H54 (cell line): ENCODE results near the gene MYBPC2.
A peak's percentile ranks its signal among the peaks of the same experiment; 100 is the strongest.

ENCODE experiments used
- DNase-seq: peaks from one replicate; pipeline ENCODE4 v3.0.0; 2011; ENCODE audit warnings: low spot score, mixed read lengths; ENCODE audit not compliant: insufficient read length
- FAIRE-seq: peaks from 3 replicates; lab custom pipeline; 2011; peaks lifted over from hg19 to GRCh38; lab: Jason Lieb, UNC
- POLR2A ChIP-seq: IDR thresholded peaks from 2 replicates; pipeline ENCODE4 v1.6.1; 2011; ENCODE audit warnings: low read depth, mild to moderate bottlenecking, low read length

MYBPC2 gene

DNA sequence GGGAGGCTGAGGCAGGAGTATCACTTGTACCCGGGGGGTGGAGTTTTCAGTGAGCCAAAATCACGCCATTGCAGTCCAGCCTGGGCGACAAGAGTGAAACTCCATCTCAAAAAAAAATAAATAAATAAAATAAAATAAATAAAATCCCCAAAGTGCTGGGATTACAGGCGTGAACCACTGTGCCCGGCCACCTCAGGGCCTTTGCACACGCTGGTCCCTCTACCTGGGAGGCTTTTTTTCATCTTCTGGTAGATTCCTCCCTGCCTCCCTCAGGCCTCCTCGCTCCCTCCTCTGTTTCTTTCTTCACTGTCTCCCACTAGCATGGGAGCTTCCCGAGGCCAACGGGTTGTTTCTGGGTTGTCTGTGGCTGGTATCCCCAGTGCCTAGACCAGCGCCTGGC, 15.1 kb downstream of the MYBPC2 start:
- no peak for FAIRE-seq

GRCh38 chr19:50449236-50449899, 16.7 kb downstream of the MYBPC2 start:
- peak; percentile 83 for DNase-seq
- TF ChIP-seq POLR2A = no peak
- peak; percentile 23 for FAIRE-seq

More for the DNA sequence above, 15.1 kb downstream of the MYBPC2 start:
- no peak for DNase-seq
- TF ChIP-seq POLR2A = no peak

DNA sequence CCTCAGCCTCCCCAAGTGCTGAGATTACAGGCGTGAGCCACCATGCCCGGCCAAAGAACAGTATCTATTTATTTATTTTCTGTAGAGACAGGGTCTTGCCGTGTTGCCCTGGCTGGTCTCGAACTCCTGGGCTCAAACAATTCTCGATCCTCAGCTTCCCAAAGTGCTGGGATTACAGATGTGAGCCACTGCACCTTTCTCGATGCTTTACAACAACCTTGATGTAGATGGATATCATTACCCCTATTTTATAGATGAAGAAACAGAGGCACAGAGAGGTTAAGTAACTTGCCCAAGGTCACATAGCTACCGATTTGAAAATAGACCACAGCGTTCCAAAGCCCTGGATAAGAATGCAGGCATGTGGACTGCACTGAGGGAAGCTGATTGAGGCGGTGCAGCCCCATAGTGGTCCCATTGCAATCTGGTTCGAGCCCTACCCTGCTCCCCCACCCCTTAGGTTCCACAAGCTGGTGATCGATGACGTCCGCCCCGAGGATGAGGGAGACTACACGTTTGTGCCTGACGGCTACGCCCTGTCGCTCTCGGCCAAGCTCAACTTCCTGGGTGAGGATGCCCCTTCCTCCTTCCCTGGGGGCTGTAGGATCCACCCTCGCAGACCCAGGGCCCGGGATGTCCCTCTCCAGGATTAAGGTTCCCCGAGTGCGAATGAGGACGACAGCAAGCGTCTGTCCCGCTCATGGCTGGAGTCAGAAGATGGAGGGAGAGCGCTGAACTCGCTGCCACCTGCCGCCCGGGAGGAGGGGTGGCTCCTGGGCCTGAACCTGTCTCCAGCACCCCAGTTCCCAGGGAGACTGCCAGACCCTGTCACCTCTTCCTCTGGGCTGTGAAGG, 17.9 kb downstream of the MYBPC2 start:
- no peak for TF ChIP-seq POLR2A
- no peak for DNase-seq
- FAIRE-seq = no peak

DNA sequence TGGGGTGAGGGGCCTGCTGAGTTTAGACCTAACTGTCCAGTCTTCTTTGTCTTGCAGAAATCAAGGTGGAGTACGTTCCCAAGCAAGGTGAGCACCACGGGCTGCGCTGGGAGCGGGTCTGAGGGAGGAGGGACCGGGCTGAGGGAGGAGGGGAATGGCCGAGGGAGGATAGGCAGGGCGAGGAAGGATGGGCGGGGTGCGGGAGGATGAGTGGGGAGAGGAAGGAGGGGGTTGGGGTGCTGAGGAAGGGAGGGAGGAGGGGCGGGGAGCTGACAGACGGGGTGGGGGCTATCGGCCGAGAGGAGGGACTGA, 18.5 kb downstream of the MYBPC2 start:
- TF ChIP-seq POLR2A = no peak
- FAIRE-seq = no peak
- DNase-seq = no peak

DNA sequence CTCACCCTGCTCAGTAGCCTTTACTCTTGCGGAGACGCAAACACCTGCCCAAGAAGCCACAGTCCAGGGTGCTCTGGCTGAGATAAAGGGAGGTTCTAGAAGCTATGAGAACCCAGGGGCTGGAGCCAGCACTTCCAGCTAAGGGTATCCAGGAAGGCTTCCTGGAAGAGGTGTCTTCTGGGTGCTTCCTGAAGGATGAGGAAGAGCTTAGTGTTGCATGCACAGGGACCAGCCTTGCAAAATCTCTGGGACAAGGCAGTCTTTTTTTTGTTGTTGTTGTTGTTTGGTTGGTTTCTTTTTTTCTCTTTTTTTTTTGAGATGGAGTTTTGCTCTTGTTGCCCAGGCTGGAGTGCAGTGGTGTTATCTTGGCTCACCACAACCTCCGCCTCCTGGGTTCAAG, 20.6 kb downstream of the MYBPC2 start:
- TF ChIP-seq POLR2A = no peak
- no peak for DNase-seq
- no peak for FAIRE-seq

DNA sequence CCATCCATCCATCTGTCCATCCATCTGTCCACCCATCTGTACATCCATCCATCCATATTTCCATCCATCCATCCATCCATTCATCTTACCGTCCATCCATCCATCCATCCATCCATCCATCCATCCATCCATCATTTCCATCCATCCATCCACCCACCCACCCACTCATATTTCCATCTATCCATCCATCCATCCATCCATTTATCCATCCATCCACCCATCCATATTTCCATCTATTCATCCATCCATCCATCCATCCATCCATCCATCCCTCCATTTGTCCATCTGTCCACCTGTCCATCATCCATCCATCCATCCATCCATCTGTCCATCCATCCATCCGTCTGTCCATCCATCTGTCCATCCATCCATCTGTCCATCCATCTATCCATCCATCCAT, 23.3 kb downstream of the MYBPC2 start:
- DNase-seq (no peak), FAIRE-seq (no peak)
- TF ChIP-seq POLR2A = no peak

GRCh38 chr19:50457300-50457699, 24.6 kb downstream of the MYBPC2 start:
- FAIRE-seq (no peak), DNase-seq (no peak)
- TF ChIP-seq POLR2A = no peak

DNA sequence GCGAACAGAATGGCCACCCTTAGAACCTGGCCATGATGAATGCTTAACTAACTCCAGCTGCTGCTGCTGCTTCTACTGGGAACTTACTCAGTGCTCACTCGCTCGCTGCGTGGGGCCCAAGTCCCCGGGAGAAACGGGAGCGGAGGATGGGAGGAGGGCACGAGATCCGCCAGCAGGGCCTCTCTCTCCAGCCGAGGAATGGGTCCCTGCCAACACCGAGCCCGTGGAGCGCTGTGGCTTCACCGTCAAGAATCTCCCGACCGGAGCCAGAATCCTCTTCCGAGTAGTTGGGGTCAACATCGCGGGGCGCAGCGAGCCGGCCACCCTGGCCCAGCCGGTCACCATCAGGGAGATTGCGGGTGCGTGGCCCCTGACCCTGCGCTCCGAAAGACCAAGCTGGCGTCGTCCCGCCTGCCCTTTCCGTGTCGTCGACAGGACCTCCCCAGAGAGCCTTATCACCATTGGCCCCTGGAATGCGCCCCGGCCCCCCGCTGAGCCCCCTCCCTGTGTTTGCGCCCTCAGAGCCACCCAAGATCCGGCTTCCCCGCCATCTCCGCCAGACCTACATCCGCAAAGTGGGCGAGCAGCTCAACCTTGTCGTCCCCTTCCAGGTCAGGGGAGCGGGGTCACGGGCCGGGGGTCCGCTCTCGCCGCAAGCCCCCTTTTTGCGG, 25.8 kb downstream of the MYBPC2 start:
- TF ChIP-seq POLR2A = no peak
- DNase-seq (no peak), FAIRE-seq (no peak)

GRCh38 chr19:50459067-50459456, 26.4 kb downstream of the MYBPC2 start:
- FAIRE-seq (no peak), DNase-seq (no peak)
- TF ChIP-seq POLR2A = no peak

- TF ChIP-seq POLR2A = no peak
- DNase-seq (no peak), FAIRE-seq (no peak)
These were observed 26.9 kb downstream of the MYBPC2 start for GRCh38 chr19:50459638-50460037.

- DNase-seq = peak; percentile 97
- FAIRE-seq = no peak
These were observed 27.6 kb downstream of the MYBPC2 start for GRCh38 chr19:50460161-50460765.

DNA sequence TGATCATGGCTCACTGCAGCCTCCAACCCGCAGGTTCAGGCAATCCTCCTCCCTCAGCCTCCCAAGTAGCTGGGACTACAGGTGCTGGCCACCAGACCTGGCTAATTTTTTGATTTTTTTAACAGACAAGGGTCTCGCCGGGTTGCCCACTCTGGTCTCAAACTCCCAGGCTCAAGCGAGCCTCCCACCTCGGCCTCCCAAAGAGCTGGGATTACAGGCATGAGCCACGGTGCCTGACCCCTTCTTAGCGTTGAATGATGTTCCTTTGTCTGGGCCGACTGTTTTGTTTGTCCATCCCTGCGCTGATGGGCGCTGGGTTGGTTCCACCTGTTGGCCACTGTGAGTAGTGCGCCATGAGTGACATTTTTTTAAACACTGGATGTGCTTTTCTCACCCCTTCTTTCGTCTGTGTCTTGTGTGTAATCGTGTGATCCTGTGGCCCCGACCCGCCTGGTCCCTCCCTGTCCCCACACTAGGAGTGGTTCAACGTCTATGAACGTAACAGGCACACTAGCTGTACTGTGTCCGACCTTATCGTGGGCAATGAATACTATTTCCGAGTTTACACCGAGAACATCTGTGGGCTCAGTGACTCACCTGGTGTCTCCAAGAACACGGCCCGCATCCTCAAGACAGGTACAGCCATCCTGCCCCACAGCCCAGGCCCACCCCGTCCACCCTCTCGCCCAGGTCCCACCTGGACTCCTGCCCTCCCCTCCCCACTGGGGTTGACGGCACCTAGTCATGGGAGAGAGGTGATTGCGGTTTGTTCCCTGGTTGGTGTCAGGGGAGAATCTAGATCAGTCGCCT, 28.6 kb downstream of the MYBPC2 start:
- DNase-seq (peak; percentile 97), FAIRE-seq (peak; percentile 57)
- no peak for TF ChIP-seq POLR2A

More at GRCh38 chr19:50460161-50460765, 27.6 kb downstream of the MYBPC2 start:
- TF ChIP-seq POLR2A = no peak

DNA sequence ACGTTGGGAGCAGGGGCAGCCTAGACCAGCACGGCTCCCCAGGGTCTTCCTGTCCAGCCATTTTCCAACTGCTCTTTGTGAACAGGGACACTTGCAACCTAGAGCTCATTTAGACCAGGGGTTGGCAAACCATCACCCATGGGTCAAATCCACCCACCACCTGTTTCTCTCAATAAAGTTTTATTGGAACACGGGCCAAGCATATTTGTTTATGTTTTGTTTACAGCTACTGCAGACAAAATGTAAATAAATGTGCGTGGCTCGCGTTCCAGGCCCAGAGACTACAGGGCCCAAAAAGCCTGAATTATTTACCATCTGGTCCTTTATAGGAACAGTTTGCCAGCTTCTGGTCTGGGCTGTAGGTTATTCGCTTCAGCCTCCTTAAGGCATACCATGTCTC, 30.3 kb downstream of the MYBPC2 start:
- DNase-seq (no peak), FAIRE-seq (no peak)
- no peak for TF ChIP-seq POLR2A

DNA sequence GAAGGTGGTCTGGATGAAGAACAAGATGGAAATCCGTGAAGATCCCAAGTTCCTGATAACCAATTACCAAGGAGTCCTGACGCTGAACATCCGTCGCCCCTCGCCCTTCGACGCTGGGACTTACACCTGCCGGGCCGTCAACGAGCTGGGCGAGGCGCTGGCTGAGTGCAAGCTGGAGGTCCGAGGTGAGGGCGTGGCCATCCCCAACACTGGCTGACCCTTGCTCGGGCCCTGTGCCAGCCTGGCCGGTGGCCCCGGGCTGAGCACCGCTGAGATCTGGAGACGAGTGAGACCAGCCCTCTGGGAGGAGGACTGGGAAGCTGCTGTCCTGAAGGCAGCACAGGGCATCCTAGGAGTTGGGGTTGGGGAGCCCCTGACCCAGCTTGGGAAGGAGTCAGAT, 31.7 kb downstream of the MYBPC2 start:
- TF ChIP-seq POLR2A = no peak
- no peak for DNase-seq
- FAIRE-seq = no peak
